Measurements from ENCODE around the gene FAM174C.

The FAM174C gene

GRCh38 chr19:1286487-1287353 is 11.4 kb downstream of the FAM174C start:
- no peak for DNase-seq (ENCODE audit: low read depth)

GRCh38 chr19:1287354-1288225 is 12.3 kb downstream of the FAM174C start:
- no peak for DNase-seq (ENCODE audit: low read depth)

DNA sequence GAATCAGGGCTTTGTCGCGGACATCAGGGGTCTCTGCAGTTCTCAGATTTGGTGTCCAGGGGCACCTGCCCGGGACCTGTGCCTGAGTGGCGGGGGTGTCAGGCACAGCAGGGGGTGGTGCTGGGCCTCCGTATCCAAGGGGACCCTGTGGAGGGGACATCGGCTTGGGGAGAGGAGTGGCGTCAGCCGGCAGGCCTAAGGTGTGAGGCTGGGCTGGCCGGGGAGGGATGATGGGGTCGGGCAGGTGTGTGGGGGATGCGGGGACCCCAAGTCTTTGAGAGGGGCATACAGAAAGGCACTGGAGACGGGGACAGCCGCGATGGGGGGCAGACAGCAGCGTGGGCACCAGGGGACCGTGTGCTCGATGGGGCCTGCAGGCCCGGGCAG is 12.9 kb downstream of the FAM174C start:
- no peak for DNase-seq (ENCODE audit: low read depth)

DNA sequence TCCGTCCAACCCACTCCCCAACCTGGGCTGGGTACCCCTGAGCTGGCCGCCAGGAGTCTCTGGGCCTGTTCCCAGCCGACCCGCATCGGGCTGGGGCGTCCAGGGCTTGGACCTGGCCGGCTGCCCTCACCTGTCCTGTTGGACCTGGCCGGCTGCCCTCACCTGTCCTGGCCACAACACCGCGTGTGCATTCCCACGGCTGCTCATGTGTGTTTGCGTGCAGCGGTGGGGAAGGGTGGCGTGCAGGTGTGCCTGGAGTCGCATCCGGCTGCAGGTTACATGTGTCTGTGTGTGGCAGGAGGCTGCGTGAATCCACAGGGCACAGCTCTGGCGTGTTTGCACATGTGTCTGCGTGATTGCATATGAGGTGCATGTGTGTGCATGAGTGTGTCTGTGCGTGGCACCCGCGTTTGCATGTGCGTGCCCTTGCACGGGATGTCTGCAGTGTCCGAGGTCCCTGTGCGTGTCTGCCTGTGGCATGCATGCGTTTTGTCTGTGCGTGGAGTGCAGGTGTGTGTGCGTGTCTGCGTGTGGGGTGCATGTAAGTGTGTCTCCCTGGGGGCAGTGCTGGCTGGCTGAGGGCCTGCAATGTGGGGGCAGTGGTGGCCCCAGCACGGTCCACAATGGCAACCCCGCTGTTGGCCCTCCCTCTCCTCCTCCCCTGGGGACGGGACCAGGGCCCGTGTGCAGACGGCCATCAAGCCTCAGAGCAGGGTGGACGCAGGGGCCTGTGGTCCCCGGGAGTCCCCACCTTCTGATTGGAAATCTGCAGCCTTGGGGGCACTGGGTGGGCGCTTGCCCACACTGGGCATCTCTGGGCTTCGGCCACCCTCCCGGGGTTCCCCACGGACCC is 13.7 kb downstream of the FAM174C start:
- no peak for DNase-seq (ENCODE audit: low read depth)

DNA sequence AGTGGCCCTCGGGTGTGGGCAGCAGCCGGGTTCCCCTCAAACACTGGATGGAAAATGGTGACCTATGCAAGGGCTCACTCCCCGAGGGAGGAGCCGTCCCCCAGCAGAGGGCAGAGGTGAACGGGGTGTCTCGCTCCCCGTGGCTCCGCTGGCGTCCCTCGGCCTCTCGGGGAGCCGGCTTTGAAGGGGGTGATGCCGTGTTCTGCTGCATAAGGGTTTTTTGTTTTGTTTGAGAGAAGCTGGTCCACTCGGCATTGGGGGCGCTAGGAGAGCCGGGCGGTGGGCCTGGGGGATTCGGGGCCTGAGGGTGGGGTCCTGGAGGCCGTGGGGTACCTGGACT is 14.3 kb downstream of the FAM174C start:
- DNase-seq (ENCODE audit: low read depth) = no peak

DNA sequence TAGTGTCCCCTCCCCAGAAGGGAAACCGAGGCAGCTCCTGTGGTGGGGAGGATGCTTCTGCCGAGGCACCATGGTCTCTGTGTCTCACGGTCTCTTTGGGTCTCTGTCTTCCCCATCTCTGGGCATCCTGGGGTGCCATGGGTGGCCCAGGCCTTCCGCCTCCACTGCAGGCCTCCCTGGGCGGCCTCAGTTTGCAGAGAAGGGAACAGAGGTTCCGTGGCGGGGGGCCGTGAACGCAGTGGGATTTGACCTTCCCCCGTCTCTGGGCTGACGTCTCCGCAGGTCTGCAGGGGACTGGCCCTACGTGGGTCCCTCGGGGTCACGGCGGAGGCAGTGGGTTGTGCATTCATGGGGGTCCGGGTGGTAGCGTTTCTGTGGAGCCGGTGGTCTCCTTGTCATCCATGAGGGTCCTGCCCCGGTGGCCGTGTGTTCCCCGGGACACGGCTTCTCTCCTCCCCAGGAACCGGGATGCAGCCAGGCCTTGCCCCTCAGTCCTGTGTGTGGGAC is 14.9 kb downstream of the FAM174C start:
- no peak for DNase-seq (ENCODE audit: low read depth)

- DNase-seq (ENCODE audit: low read depth) = no peak
These were observed 15.6 kb downstream of the FAM174C start for GRCh38 chr19:1290703-1291651.

GRCh38 chr19:1291761-1292418 is 16.6 kb downstream of the FAM174C start:
- DNase-seq (ENCODE audit: low read depth) = no peak

DNA sequence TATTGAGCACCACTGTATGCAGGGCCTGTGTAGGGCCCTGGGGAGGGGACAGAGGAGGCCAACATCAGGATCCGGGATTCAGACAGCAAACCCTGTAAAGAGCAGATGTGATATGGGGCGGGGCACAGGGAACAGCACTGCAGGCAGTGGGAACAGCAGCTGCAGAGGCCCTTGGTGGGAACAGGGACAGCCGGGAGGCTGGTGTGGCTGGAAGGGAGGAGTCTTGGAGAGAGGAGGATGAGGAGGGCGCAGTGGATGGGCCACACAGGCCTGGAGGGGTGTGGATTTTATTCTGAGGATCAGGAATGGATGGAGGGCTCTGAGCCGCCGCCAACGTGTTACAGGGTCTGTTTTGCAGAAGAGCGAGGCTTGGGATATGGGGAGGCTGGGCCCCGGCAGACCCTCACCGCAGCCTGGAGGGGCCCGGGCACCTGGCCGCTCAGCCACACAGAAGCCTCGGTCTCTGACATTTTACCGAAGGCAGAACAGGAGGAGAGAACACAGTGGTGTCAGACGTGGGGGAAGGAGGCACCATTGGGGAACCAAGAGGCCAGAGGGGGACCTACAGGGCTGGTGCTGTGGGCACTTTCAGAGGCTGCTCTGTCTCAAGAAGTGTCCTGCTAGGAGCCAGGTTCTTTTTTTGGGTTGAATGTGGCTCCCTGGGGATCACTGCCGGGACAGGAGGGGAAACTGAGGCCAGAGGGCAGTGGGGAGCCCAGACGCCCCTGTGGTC is 17.3 kb downstream of the FAM174C start:
- no peak for DNase-seq (ENCODE audit: low read depth)

GRCh38 chr19:1293782-1294604 is 18.7 kb downstream of the FAM174C start:
- DNase-seq (ENCODE audit: low read depth) = no peak

DNA sequence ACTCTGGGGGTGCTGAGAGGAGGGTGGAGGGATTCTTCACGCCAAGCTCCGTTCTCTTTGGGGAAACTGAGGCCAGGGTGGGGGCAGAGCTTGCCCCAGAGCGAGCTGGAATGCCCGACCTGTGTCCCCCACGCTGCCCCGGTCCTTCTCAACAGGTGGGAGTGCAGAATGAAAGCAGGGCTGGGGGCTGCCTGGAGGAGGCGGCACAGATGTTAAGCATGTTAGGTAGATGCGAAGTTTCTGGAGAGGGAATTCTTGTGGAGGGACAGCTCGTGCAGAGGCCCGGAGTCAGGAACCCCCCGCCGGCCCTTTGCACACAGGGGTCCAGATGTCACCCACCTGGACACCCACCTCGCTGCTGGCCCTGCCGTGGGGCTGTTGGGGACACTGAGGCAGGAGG is 19.4 kb downstream of the FAM174C start:
- no peak for DNase-seq (ENCODE audit: low read depth)

- DNase-seq (ENCODE audit: low read depth) = no peak
These were observed 20.1 kb downstream of the FAM174C start for GRCh38 chr19:1295169-1296012.

DNA sequence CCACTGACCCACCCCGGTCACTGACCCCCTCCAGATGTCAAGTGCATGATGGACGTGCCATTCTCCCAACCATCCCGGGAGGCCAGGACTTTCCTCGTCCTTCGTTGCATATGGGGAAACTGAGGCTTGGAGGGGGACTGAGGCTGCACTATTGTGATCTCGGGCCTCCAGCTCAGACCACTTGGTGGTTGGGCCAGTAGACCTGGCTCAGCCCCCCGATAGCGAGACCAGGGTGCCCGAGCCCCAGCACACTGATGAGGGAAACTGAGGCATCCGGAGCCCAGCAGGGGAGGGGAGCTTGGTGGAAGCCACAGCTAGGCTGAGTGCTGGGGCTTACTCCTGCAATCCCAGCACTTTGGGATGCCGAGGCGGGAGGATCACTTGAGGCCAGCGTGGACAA is 20.7 kb downstream of the FAM174C start:
- DNase-seq (ENCODE audit: low read depth) = no peak

GRCh38 chr19:1296575-1297271 is 21.4 kb downstream of the FAM174C start:
- no peak for DNase-seq (ENCODE audit: low read depth)

DNA sequence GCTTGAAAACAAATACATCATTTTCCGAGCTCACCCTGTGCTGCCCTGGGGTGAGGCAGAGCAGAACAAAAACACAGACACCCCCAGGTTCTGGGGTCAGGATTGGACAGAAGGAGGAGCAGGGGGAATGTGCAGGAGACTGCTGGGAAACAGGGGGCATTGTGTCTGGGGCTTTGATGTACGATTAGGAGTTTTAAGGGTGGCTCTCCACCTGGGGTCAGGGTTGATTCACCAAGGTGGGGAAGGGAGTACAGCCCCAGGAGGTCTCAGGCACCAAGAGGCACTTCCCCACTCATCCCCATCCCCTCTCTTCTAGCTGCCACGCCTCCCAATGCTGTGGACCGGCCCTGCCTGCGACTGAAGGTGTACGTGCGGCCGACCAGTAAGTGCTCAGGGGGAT is 22.9 kb downstream of the FAM174C start:
- DNase-seq (ENCODE audit: low read depth) = no peak

DNA sequence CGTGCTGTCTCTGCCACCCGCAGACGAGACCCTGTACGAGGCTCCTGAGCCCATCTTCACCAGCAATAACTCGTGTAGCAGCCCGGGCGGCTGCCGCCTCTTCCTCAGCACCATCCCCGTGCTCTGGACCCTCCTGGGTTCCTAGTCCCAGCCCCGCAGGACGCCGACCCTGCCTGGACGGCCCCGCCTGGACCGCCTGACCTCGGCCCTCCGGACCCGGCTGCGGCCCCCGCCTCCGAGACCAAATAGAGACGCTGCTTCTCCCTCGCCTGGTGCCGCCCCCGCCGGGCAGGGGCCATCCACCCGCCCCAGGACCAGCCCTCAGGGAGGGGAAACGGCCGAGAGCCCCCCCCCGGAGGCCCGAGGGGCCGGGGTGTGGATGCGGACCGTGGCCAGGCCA is 24.5 kb downstream of the FAM174C start:
- DNase-seq (ENCODE audit: low read depth) = no peak
